Measurements from ENCODE around the gene ZRANB1. TPM values are rescaled to one million over a fixed set of nuclear protein-coding genes. Genes with fewer than 3 reads are reported as not detected.

The ZRANB1 gene
- total RNA-seq, 1 experiment from 2014 or later = 23.2 TPM

GRCh38 chr10:125006921-125007426 lies 65.1 kb downstream of the ZRANB1 start:
- TF ChIP-seq CTCF (IDR thresholded peaks at IDR 0.05; ENCODE audit: unreplicated experiment) = no peak
- no peak for DNase-seq (ENCODE audit: unreplicated experiment)
- peaks cover 4% of the 10 kb centered on the region for H3K4me1 Mint-ChIP-seq (ENCODE audit: insufficient read depth, unreplicated experiment)
- H3K27ac Mint-ChIP-seq (ENCODE audit: low read depth, unreplicated experiment) = no peak overlapping the region
- no TSS peak for BruUV-seq (replicated peaks)
- POLR2A ChIA-PET = no interaction called here
- H3K4me3 Mint-ChIP-seq (ENCODE audit: unreplicated experiment) = no peak overlapping the region
- H3K9me3 Mint-ChIP-seq (ENCODE audit: unreplicated experiment) = no peaks in the 10 kb centered on the region
- no peaks in the 10 kb centered on the region for H3K27me3 Mint-ChIP-seq (ENCODE audit: insufficient read depth, unreplicated experiment)
- H3K36me3 Mint-ChIP-seq (ENCODE audit: insufficient read depth, unreplicated experiment) = peaks cover 53% of the 10 kb centered on the region
- CTCF ChIA-PET = no interaction called here
- intact Hi-C loops (cut with micrococcal nuclease) = no loop called here

GRCh38 chr10:125007436-125007835 lies 65.5 kb downstream of the ZRANB1 start:
- Mint-ChIP-seq H3K27ac (ENCODE audit: low read depth, unreplicated experiment) (no peak overlapping the region), H3K27me3 (ENCODE audit: insufficient read depth, unreplicated experiment) (no peaks in the 10 kb centered on the region), H3K4me1 (ENCODE audit: insufficient read depth, unreplicated experiment) (peaks cover 6% of the 10 kb centered on the region), H3K9me3 (ENCODE audit: unreplicated experiment) (no peaks in the 10 kb centered on the region), H3K36me3 (ENCODE audit: insufficient read depth, unreplicated experiment) (peaks cover 55% of the 10 kb centered on the region), H3K4me3 (ENCODE audit: unreplicated experiment) (no peak overlapping the region)
- ChIA-PET CTCF (no interaction called here), POLR2A (no interaction called here)
- intact Hi-C loops (cut with micrococcal nuclease) = no loop called here
- no peak for TF ChIP-seq CTCF (IDR thresholded peaks at IDR 0.05; ENCODE audit: unreplicated experiment)
- no TSS peak for BruUV-seq (replicated peaks)
- no peak for DNase-seq (ENCODE audit: unreplicated experiment)

GRCh38 chr10:125008689-125009638 lies 67.0 kb downstream of the ZRANB1 start:
- Mint-ChIP-seq H3K27me3 (ENCODE audit: insufficient read depth, unreplicated experiment) (no peaks in the 10 kb centered on the region), H3K36me3 (ENCODE audit: insufficient read depth, unreplicated experiment) (peaks cover 44% of the 10 kb centered on the region), H3K4me3 (ENCODE audit: unreplicated experiment) (no peak overlapping the region), H3K4me1 (ENCODE audit: insufficient read depth, unreplicated experiment) (peaks cover 6% of the 10 kb centered on the region), H3K27ac (ENCODE audit: low read depth, unreplicated experiment) (no peak overlapping the region), H3K9me3 (ENCODE audit: unreplicated experiment) (no peaks in the 10 kb centered on the region)
- ChIA-PET CTCF (interaction anchor here (0.6 to 0.9 kb wide), 2 partner anchors 37 to 704 kb away, joined by 3 to 4 read pairs; no protein-coding TSS in a partner anchor), POLR2A (no interaction called here)
- BruUV-seq (replicated peaks) = no TSS peak
- TF ChIP-seq CTCF (IDR thresholded peaks at IDR 0.05; ENCODE audit: unreplicated experiment) = no peak
- DNase-seq (ENCODE audit: unreplicated experiment) = no peak
- intact Hi-C loops (cut with micrococcal nuclease) = no loop called here

- POLR2A ChIA-PET = interaction anchor here (0.6 kb wide), 1 partner anchor 17 kb away, joined by 3 read pairs; no protein-coding TSS in a partner anchor
- Mint-ChIP-seq H3K27ac (ENCODE audit: low read depth, unreplicated experiment) (peak overlapping the region; percentile 57), H3K27me3 (ENCODE audit: insufficient read depth, unreplicated experiment) (no peaks in the 10 kb centered on the region), H3K4me3 (ENCODE audit: unreplicated experiment) (no peak overlapping the region), H3K36me3 (ENCODE audit: insufficient read depth, unreplicated experiment) (peaks cover 38% of the 10 kb centered on the region), H3K4me1 (ENCODE audit: insufficient read depth, unreplicated experiment) (peaks cover 6% of the 10 kb centered on the region), H3K9me3 (ENCODE audit: unreplicated experiment) (no peaks in the 10 kb centered on the region)
- intact Hi-C loops (cut with micrococcal nuclease) = no loop called here
- no TSS peak for BruUV-seq (replicated peaks)
- no peak for TF ChIP-seq CTCF (IDR thresholded peaks at IDR 0.05; ENCODE audit: unreplicated experiment)
- DNase-seq (ENCODE audit: unreplicated experiment) = no peak
- CTCF ChIA-PET = interaction anchor here (0.6 to 1.7 kb wide), 4 partner anchors 11 to 704 kb away, joined by 3 to 6 read pairs (median 4); no protein-coding TSS in a partner anchor
Measured at GRCh38 chr10:125009661-125010161, 67.8 kb downstream of the ZRANB1 start.
